NCI-H128 (cell line): ENCODE measurements around the gene LAMA5.
"Not testable (repeated sequence)": the region's sequence is repeated elsewhere in the genome, so short reads cannot be mapped to it uniquely, and the experiment has no call there.

Experiments
- DNase-seq: peaks from one replicate; lab custom pipeline; 2025; ENCODE audit not compliant: unreplicated experiment; lab: John Stamatoyannopoulos, UW

LAMA5 gene

DNA sequence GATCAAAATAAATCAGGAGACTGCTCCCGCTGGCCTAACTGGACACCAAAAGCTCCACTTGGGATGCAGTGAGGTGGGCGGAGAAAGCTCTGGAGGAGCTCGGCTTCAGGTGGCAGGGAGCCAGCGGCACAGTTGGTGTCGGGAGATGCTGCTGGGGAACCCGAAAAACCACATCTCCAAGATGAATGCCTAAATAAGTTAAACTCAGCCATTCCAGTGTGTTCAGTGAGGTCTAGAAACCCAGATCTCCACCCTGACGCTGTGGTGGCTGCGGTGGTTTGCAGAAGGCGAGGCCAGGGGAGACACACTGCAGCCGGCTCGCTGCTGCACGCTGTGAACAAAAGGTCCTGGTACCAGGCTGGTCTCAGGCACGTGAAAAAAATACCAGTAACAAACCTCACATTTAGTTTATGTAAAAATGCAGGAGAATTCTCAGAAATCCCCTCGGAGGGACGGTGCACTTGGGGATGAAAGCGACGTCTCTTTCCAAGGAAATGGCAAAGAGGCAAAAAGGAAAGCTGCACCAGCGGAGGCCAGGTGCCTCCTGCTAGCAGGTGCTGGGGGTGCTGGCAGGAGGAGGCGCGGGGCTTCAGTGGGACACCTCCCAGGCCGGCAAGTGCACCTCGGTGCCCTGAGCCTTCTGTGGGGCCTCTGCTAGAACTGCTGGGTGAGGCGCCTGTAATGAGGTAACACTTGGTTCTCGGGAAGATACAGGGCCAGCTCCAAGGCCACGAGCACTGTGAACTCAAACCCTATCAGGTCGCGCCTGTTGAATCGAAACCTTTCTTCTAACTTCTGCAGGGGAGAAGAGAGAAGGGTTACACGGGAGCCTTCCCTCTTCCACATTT lies 23.4 kb upstream of the LAMA5 start:
- DNase-seq, result no peak

DNA sequence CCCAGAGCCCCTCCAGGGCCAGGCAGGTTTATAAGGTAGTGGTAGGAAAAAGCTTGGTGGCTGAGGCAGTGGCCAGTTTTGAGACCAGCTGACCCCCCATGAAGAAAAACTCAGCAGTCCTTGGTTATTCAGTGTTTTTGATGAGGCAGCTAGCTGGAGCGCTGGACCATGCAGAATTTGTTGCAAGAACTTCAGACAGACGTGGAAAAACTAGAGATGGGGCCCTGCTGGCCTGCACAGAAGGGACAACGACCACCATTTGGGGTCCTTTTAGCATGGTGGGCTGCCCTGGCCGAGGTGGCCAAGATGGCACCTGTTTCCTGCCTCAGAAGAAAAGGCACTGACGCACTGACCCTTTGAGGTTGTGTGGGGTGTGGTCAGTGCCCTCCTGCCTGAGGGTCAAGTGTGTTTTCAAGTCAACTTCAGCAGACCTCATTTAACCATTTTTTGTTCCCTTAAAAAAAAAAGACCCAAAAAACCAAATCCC lies 22.5 kb upstream of the LAMA5 start:
- DNase-seq, result no peak

DNA sequence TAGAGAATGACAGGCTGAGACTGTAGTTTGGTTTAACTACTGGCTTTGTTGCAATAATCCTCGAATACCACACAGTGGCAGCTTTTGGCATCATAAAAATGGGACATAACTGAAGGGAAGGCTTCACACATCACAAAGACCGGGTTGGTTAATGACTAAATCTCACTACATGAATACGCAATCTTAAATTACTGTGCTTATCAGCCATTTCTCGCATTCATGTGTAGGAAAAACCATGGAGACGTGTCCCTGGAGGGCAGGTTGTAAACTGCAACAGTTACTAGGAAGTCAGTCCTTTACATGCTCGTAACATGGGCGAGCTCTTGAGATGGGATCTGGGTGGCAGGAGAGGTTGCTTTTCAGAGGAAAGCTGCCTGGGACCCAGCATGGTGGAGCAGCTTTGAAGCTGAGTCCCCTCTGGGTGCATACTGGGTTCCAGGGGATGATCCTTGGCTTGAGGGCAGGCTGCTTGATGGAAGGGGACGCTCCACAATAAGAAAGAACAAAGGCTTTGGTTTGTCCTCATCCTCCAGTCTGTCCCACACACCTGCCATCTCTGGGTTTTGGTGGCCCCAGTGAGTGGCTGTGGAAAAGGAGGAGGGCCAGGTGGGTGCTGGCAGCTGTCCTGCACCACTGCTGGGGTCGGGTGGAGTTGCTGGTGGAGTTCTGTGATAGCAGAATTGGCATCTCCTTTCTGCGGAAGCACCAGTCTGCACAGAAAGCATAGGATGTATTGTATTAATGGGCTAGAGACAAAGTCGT lies 21.9 kb upstream of the LAMA5 start:
- no peak for DNase-seq

DNA sequence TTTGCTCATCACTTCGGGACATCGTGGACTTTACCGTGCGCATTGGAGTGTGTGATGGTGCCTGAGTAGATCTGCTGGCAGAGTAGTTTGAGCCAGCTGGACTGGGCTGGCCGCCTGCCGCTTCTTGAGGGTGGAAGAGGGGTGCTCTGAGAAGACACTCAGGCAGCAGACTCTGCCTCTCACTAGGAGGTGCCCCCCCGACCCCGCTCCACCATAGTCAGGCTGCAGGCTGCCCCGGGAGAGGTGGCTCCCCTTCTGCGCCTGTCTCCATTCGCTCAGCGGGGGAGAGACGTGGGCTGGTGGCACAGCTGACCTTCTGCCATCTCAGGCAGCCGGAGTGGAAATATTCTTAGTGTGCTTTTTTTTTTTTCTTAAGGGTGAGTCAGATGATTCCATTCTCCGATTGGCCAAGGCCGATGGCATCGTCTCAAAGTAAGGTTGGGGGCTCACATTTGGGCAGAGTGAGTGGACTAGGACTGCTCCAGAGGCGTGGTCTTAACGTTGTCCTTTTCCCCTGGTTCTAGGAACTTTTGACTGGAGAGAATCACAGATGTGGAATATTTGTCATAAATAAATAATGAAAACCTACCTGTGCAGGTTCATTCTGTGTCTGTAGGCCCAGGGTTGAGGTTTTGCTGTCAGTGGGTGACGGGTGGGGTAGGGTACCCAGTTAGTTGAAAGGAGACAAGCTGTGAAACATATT lies 21.0 kb upstream of the LAMA5 start:
- no peak for DNase-seq

DNA sequence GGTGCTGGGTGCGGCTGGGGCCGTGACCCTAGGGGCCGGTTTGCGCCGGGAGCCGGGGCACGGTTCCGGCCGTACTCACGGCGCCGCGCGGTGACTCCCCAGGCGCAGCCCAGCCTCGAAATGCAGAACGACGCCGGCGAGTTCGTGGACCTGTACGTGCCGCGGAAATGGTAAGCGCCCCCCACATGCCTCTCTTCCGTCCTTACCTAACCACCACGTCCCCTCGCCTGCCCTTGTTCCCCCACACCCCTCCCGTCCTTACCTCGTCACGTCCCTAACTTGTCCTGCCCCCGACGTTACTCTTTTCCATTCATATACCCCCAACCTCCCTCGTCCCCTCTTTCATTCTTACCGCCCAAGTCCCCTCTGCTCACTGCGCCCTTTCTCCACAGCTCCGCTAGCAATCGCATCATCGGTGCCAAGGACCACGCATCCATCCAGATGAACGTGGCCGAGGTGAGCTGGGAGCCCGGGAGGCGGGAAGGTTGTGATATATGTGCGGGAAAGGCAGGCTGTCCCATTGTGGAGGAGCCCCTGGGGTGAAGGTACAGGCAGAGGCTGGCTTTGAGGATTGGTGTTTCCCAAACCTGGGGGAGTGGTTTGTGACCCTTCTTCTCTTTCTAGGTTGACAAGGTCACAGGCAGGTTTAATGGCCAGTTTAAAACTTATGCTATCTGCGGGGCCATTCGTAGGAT lies 20.3 kb upstream of the LAMA5 start:
- DNase-seq, result no peak

DNA sequence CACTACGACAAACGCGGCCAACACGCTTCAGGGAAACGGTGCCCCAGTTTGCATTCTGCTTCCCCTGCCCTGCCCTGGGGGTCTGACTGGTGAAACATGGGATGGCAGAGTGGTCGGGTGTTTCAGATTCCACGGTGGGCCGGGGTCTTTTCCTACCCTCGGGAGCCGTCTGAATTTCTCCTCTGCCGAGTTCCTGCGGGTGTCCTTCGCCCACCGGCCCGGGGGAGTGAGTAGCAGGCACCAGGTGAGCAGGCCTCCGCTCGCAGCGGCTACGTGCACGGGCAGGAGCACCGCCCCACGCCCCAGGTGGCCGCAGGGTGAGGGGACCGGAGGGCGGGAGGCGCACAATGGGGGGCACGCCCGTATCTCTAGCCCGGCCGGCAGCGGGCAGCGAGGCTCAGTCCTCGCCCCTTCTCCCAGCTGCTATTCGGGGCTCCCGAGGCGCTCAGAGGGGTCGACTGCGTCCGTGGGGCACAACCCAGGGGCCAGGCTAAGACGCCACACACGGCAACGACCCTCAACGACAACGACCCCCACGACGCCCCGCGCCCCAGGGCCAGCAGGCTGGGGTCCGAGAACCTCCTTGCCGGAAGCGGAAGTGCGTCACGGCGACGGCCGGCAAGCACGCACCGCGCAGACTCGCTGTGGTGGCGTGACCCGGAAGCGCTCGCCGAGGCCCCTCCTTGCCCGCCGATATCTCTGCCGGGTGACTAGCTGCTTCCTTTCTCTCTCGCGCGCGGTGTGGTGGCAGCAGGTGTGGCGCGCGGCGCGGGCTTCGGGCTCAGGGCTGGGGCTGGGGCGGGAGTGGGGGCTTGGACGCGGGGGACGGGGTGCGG lies 19.5 kb upstream of the LAMA5 start, which contains the start of gene RPS21:
Gene RPS21, plus strand, starts transcription at position 721 of the 836 bp plus-strand sequence. CDS start 236 bp downstream, outside the sequence.
- peak; percentile 81 for DNase-seq

DNA sequence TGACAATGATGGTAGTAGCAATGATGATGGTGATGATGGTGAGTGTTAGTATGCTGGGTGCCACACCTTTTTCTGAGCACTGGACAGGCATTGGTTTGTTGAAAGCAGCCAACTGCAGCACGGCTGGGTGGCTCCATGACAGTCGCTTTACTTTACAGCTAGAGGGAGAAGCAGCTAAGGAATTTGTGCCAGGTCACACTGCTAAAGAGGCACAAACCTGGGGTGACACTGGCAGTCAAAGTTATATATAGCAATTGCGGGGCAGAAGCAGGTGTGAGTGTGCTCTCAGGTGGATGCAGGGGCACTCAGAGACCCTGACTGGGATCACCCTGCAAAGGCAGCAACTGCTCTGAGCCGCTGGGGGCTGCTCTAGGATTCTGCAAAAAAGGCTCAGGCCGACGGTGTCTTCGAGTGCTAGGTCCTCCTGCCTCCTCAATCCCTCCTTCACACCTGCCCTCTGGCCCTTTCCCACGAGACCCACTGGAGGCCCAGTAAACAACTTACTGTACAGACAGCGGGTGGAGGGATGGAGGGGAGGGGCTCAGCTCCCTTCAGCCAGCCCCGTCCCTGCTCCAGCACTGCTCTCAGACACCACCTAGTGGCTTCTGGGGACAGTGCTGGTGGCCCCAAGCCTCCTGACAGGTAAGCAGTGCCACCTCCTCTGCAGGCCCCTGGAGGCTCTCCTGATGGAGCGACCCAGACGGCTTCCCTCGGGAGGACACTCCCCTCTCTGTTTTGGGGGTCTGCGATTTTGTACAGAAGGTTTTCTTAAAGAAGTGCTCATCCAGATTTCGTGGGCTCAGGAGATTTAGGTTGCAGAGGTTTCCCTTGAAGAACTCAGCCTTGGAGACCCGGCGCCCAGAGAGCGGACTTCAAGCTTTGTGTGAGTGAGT lies 15.4 kb upstream of the LAMA5 start:
- peak; percentile 55 for DNase-seq

DNA sequence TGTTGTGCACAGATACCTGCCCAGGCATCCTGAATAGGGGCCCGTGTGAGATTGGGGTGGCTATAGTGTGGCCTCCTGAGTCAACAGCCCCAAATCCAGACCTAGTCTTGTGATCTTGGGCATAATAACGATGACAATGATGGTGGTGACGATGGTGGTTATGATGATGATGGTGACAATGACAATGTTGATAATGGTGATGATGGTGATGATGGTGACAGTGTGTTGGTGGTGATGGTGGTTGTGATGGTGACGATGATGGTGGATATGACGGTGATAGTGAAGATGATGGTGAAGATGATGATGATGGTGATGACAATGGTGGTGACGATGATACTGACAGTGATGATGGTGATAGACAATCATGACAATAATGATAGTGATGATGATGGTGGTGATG lies 14.7 kb upstream of the LAMA5 start:
- no peak for DNase-seq

DNA sequence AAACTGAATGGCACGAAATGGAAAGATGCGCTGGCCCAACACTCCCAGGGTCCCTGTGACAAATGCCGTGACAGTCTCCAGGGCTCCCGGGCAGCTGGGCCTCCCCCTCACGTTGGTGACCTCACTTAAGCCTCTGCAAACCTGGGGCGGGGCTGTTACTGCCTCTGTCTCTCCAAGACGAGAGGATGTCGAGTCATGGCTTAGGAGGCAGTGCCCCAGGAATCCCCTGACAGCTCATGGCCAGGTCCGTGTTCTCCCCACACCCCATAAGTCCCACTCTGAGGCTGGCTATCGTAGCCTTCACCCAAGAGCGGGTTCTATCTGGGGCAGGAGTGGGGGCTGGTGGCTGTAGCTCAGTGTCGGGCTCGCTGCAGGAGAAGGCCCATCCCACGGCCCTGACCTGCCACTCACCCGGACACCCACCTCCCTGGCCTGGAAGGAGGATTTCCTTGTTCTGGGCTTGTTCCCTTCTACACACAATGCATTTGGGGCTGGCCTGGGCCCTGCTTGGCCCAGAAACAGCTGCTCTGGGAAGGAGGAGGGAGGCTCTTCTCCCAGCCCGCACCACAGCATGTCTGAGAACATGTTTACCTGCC lies 14.2 kb upstream of the LAMA5 start:
- no peak for DNase-seq

DNA sequence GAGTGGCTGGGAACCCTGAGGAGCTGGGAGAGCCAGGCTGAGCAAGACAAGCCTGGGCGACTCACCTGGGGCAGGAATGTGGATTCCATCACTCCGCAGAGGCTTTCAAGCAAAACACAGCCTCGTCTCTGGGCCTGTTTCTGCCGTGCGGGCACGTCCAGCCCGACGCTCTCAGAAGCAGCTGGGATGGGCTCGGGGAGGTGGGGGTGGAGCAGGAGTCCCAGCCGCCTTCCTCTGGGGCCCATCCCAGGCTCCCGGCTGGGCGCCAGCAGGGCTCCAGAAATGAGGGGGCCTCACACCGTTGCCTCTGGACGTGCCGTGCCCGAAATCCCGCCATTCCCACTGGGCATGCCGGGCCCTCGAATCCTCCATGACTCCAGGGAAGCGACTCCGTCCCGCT lies 11.1 kb upstream of the LAMA5 start:
- no peak for DNase-seq

DNA sequence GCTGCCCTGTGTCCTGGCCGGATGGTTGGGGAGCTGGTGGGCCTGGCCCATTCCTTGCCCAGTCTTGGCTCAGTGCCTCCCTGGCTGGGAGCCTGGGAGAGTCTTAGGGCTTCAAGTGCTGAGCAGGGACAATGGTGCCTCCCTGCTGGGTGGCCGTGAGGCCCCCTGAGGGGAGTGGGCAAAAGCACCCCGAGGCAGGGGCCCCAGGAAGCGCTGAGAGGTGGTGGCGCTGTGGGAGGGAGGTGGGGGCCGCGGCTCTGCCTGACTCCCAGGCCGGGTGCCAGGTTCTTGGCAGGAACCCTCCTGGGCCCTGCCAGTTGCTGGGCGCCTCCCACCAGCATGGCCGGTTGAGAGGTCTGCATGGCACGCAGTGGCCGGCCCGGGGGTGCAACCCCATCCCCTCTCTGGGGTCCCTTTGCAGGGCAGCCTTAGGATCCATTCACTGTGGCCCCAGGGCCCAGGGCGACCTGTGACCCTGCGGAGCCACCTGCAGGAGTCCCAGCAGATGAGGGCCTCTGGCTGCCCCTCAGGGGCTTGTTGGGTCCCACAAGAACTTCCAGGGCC lies 10.6 kb upstream of the LAMA5 start:
- no peak for DNase-seq

DNA sequence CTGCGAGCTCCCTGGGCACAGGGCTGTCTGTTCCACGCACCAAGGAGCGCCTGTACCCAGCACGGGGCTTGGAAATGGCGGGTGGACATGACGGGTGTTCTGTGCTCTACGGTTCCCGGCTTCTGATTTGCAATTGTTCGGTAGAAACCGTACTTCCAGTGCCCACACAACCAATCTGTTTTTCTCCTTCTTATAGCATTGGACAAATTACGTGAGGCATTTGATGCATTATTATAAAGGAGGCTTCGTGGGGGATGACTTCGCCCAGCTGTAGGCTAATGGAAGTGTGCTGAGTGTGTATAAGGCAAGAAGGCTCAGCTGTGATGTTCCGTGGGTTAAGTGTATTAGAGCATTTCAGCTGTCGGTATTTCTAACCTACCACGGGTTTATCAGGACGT lies 10.0 kb upstream of the LAMA5 start:
- DNase-seq, result no peak

DNA sequence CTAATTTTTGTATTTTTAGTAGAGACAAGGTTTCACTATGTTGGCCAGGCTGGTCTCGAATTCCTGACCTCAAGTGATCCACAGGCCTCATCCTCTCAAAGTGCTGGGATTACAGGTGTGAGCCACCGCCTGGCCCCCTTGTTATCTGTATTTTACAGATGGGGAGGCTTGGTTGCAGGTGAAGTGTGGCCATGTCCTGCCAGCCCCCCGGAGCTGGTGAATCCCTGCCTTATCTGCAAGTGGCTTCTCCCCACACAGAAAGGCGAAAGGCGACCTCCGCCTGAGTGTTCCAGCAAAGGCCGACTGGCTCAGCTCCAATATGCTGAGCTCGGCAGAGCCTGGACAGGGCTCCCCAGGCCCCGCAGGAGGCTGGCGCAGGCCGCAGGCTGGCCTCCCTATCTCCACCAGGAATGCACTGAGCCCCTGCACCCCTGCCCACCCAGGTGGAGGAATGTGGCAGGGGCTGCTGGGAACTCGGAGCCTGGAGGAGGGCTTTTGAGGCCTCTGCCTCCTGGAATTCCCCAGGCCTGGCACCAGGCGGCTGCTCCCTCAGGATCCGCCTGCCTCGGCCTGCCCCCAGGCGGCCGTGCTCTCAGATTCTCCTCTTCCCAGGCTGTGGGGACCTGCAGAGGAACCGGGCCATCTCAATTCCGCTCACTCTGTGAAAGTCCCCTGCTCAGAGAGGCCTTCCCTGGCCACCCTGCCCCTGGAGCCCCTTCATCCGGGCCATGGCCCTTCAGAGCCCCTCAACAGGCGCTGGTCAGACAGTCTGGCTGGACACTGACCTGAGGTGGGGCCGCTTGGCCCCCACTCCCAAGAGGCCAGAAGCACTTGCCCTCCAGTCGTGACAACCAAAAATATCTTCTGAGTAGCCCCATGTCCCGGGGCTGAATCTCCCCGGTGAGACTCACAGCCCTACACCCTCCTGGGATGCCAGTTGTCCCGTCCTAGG lies 9.3 kb upstream of the LAMA5 start:
- DNase-seq, result no peak

DNA sequence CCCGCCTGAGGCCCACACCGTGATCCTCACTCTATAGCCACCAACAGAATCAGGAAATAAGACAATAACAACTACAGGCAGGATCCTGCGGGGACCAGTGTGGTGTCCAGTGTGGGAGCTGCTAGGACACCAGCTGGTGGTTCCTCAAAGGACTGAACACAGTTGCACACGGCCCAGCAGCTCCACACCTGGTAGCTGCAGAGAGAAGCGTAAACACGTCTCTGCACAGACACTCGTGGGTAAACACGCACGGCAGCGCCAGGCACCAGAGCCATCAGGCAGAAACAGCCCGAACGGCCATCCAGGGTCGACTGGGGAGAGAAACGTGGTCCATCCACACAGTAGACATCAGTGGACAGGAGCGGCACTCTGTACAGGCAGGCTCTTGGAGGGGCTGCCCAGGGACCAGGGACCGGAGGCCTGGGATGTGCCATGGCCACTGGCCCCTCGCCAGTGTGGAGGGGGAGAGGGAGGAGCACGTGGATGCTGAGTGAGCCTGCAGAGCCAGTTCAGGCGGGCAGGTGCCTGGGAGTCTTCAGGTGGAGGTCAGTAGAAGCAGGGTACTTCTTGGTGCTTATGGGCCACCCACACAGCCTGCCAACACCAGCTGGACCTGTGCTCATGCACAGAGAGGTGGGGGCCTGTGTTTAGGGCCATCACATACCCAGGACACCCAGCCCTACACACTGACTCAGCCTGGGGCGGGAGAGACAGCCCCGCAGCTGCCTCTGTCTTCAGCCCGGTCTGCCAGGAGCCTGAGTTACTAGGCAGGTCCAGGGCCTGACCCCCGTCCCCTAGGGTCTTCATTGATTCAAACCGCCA lies 7.4 kb upstream of the LAMA5 start:
- DNase-seq, result no peak

DNA sequence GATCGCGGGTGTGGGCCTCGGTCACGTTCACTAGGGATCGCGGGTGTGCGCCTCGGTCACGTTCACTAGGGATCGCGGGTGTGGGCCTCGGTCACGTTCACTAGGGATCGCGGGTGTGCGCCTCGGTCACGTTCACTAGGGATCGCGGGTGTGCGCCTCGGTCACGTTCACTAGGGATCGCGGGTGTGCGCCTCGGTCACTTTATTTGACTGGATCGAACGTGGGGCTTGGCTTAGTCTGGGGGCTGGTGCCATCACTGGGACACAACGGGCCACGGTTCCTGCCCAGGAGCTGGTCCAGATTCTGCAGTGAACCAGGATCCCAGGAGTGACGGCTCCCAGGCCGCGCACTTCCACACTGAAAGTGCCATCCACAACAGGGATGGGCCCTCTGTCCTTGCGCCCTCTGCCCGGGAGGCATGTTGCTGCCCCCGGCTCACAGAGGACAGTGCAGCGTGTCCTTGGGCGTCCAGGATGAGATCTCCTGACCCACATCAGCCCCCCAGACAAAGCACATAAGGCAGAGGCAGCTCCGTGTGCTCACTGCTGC lies 6.6 kb upstream of the LAMA5 start:
- DNase-seq, result not testable (repeated sequence)
